Muscle of back (tissue), 11 donors: ENCODE results near the gene RIMBP2. TPM values are rescaled to one million over a fixed set of nuclear protein-coding genes. Genes with fewer than 3 reads are reported as not detected.
"Not testable (repeated sequence)": the region's sequence is repeated elsewhere in the genome, so short reads cannot be mapped to it uniquely, and the experiment has no call there.

ENCODE experiments used
- DNase-seq, 3 donors: peaks; one replicate each; pipeline versions ENCODE4 v3.0.0 to v3.0.0-alpha.2; 2013
- polyA plus RNA-seq, 10 donors: library from polyadenylated mRNA; unstranded; fragments of 120-200 nt; gene quantifications; one replicate each; pipeline ENCODE4 v1.2.1, GENCODE V29; 2013; ENCODE audit not compliant: insufficient read length in 10 of 10

RIMBP2 gene
- polyA plus RNA-seq, 10 donors: 0.62 to 2.1 (median 1.2) TPM

DNA sequence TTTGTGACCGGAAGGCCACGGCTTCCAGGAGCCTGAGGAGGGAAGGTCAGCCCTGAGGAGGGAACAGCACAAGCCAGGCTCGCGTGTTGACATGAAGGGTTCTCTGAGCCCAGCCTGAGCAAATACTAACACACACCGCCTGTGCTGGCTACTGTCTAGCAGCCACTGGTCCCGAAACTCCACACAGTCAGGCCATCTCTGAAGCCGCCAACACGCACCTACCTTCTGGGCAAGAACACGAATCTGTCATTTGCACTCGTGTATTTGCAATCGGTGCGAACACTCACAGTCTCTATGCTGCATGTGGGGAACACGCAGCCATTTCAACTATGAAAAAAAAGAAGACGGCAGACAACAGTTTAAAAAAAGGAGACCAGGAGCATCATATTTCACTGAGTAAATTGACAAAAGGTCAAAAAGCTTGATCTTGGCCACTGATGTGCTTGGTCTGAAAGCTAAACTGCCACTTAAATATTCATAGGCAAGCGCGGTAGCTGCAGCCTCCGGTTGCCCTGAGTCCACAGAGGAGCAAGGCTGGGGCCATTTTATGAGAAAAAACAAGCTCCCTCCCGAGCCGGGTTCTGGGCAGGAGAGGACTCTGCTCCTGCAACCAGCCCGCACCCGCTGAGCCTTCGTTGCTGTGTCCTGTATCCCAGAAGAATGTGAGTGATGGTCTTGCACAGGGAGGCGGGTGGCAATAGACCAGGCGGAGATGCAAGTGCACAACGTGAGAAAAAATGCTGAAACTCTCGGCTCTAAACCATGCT, 57.8 kb downstream of the RIMBP2 start:
- no peak for DNase-seq

- DNase-seq: no peak
These were observed 59.7 kb downstream of the RIMBP2 start for GRCh38 chr12:130656411-130656810.

DNA sequence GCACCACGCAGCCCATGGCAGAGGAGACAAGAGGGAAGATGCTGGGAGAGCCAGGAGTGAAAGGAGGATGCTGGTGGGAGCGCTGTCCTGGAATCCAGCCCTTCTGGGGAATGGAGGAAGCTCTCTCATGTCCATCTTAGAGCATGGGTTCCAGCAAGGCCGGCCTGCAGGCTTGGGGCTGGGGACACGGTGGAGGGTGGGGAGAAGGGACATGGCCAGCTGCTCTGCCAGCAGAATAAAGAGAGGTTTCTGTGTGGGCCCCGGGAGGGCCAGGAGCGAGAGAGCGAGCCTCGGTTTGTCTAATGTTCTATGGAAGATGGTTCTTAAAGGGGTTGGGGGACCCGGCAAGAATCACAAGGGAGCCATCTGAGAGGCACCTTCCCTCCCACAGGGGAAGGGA, 60.2 kb downstream of the RIMBP2 start:
- DNase-seq: no peak

DNA sequence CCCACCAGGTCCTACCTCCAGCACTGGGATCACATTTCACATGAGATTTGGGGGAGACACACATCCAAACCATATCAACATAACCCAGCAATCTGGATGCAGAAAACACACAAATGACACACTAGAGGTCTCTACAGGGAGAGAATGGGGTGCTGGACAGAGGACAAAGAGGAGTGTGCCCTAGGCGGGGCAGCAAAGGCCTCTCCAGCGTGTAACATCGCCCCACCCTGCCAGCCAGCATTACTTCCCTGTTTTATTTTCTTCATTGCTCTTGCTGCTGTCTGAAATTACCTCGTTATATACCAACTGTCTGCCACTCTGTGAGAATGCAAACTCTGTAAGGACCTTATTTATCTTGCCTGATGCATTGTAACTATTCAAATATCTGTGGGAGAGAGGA, 61.1 kb downstream of the RIMBP2 start:
- no peak for DNase-seq

DNA sequence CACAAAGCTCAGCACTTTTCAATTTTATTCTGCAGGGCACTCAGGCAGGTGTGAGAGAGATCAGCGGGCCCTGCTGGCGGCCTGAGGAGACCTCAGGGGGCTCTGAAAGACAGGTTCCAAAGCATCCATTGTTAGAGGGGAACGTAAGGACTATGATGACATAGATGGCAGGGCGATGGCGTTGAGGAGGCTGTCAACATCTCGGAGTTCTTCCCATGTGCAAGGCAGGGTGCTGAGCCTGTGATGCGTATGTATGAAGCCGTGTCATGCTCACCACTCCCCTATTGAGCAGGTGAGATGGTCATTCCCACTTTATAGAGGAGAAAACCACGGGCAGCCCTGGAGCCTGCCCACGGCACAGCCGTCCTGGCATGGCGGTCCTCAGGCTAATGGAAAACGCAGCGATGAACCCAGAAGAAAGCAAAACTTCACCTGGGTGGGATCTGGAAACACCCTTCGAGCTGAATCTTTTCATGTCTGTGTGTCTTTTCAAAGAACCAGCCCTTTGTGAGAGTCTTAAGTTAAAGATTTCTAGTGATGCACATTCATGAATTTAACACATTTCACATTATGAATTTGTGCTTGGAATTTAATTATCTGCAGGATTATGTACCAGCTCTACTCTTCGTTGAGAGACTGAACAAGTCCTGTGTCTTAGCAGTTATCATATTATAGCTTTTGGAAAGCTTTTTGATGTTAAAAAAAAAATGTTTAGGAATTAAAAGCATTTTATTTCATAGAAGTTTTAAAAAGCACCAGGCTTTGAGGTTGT, 64.7 kb downstream of the RIMBP2 start:
- no peak for DNase-seq

GRCh38 chr12:130650131-130650530, 66.0 kb downstream of the RIMBP2 start:
- DNase-seq: no peak

- DNase-seq: no peak
These were observed 66.7 kb downstream of the RIMBP2 start for GRCh38 chr12:130649101-130650045.

DNA sequence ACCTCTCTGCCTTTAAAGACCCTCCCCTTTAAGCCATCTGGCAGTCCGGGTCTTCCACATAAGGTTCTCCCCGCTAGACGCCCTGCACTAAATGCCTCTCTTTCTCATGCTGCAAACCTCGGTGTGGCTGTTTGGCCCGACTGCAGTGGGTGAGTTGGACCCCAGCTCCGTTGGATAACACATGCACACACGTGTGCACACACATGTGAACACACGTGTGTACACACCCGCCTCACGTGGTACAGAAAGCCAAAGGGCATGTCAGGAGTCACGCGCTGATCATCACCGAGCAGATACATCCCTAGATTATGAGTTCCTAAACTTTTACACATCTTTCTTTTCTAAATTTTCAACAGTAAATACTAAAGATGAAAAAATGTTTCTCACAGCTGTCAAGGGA, 68.3 kb downstream of the RIMBP2 start:
- no peak for DNase-seq

- no peak for DNase-seq
These were observed 69.3 kb downstream of the RIMBP2 start for GRCh38 chr12:130646716-130647370.

- not testable (repeated sequence) for DNase-seq
These were observed 69.9 kb downstream of the RIMBP2 start for GRCh38 chr12:130646191-130646590.

DNA sequence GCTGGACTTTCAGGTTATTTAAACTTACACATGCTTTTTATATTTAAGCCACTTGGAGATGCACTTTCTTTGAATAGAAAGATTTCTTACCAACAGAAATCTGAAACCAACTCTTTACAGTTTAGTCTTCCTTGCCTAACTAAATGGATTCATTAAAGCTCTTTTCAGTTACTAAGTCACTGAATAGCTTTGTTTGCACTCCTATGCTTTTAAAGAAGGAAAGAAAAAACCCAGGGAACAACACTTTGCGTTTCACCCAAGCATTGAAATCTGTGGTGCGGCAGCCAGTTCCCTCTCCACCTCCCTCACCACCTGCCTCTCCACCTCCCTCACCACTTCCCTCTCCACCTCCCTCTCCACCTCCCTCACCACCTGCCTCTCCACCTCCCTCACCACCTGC, 70.3 kb downstream of the RIMBP2 start:
- DNase-seq: no peak

- DNase-seq: no peak
These were observed 71.5 kb downstream of the RIMBP2 start for GRCh38 chr12:130644566-130644965.

DNA sequence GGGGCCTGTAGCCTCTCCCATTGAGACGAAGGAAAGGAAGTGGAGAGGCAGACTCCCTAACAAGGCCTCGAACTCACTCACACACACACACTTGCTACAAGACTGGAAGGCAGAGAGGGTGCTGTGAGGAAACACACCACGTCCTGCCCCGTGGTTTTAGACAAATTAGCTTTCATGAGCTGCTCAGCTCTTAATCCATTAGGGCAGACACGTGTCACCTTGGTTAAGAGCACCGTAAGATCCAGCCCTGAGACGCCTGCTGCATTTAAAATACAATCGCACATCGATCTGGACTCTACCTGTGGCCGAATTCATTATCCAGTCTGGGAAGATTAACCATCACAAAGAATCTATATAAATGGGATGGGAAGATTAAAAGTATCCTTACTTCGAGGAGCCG, 72.0 kb downstream of the RIMBP2 start:
- no peak for DNase-seq

DNA sequence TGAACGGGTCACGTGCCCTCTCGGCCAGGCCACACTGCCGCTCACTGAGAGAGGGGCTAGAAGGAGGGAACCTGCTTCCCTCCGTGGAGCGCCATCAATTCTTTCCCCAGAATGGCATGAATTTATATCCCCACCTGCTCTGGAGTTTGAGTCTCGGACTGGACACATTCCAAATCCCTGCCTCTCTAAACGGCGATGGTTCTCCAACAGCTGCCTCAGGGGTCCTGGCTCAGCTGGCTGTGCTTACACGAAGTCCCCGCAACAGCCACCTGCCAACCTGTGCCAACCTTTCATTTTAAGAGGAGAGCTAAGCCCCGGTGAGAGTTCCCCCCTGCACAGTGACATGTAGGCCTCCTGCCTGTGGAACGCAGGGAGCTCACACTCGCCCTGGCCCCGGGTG, 73.2 kb downstream of the RIMBP2 start:
- no peak for DNase-seq

DNA sequence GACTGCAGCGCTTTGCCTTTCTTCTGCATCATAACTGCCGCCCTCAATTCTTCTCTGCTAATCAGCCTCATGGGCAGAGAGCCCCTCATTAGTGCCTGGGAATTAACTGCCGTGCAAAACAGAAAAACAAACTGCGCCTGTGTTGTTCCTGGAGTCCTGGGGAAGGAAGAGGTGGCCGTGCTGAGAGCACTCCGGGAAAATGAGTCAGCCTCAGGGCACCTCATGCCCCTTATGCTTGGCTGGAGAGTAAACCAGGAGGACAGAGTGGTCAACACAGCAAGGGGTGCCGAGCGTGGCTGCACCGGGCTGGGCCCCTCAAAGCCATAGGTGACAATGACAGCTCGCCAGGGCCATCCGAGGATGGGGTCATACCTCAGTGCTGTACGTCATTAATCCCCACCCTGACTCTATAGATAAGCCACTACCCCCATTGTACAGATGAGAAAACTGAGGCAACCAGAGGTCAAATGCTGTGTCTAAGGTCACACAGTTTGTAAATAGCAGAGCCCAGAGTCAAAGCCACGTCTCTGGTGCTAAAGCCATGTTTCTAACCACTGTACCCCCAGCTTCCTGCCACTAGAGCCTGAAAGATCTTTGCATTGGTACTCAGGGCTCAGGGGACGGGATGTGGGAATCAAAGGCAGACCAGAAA, 74.4 kb downstream of the RIMBP2 start:
- no peak for DNase-seq

GRCh38 chr12:130640901-130641300, 75.2 kb downstream of the RIMBP2 start:
- DNase-seq: no peak

GRCh38 chr12:130640496-130640895, 75.6 kb downstream of the RIMBP2 start:
- DNase-seq: no peak

- DNase-seq: no peak
These were observed 76.3 kb downstream of the RIMBP2 start for GRCh38 chr12:130639476-130640424.

DNA sequence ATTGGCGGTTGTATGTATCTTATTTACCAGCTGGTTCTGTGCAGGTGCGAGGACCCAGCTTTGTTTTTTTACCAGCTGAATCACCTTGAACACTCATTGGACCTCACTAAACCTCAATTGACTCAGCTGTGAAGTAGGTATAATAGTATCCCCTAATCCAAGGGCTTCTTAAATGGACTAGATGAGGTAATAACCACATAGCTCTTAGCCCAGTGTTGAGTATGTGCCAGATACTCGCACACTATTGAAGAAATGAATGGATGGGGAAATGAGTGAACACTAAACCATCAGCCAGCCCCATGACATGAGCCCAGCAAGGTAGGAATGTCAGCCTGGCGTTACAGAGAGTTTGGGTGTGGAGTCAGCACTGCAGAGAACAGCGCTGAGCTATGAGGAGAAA, 79.7 kb downstream of the RIMBP2 start:
- DNase-seq: no peak

- no peak for DNase-seq
These were observed 81.2 kb downstream of the RIMBP2 start for GRCh38 chr12:130634866-130635265.
